ENCODE results near the gene ENPP6. TPM values are rescaled to one million over a fixed set of nuclear protein-coding genes. Genes with fewer than 3 reads are reported as not detected.

ENPP6 gene
- total RNA-seq = under 1 TPM; 0.07 to 0.47 TPM

DNA sequence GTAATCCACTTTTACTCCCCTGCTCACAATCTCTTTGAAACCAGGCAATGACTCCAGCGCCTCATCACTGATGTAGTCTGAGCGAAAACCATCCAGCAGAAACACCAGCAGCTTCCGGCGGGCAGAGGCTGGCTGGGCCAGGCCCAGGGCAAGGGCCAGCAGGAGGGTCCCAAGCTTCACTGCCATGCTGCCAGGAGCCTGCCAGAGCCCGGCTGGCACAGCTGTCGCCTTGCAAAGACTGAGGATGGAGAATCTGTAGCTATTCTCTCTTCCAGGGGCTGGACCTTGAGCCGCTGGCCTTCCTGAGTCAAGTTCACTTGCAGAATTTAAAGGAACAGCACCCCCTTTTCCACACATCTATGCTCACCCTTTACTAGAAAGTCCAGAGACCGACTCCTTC lies at the start of gene ENPP6:
TSS of gene ENPP6 (minus strand) at position 240 of the 400 bp plus-strand sequence. CDS start at position 186, 54 bp downstream.
- Mint-ChIP-seq H3K9me3 (no peaks in the 10 kb centered on the region), H3K27ac (no peak within 1 kb of the TSS), H3K36me3 (no peaks in the 10 kb centered on the region)
- ATAC-seq (no peak), DNase-seq (ENCODE audit: low spot score in 2 of 2) (no peak)

DNA sequence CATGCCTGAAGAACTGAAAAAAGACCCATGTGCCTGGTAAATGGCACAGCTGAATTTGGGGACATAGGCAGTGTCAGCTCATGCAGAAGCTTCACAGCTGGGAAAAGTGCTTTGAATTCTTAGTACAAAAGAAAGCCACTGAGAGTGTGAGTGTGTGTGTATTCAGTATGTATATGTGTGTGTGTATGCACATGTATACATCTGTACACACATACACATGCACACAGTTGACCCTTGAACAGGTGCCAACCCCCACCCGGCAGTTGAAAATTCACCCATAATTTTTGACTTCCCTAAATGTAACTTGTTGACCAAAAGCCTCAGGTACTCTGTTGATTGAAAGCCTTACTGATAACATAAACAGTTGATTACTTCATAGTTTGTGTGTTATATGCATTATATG lies 49.5 kb upstream of the ENPP6 start:
- ATAC-seq (no peak), DNase-seq (ENCODE audit: low spot score in 2 of 2) (no peak)
- Mint-ChIP-seq H3K36me3 (peaks cover 4 to 5% of the 10 kb centered on the region in 2 donors), H3K27ac (peak overlapping the region; percentile 92 to 94), H3K9me3 (peaks cover 0 to 14% of the 10 kb centered on the region in 2 donors)

- H3K9me3 Mint-ChIP-seq = peaks cover 0 to 9% of the 10 kb centered on the region in 2 donors
- H3K36me3 Mint-ChIP-seq = peaks cover 4 to 5% of the 10 kb centered on the region in 2 donors
- ATAC-seq = no peak
- no peak overlapping the region for H3K27ac Mint-ChIP-seq
- no peak for DNase-seq (ENCODE audit: low spot score in 2 of 2)
Observed at GRCh38 chr4:184265546-184266351, 48.1 kb upstream of the ENPP6 start.

DNA sequence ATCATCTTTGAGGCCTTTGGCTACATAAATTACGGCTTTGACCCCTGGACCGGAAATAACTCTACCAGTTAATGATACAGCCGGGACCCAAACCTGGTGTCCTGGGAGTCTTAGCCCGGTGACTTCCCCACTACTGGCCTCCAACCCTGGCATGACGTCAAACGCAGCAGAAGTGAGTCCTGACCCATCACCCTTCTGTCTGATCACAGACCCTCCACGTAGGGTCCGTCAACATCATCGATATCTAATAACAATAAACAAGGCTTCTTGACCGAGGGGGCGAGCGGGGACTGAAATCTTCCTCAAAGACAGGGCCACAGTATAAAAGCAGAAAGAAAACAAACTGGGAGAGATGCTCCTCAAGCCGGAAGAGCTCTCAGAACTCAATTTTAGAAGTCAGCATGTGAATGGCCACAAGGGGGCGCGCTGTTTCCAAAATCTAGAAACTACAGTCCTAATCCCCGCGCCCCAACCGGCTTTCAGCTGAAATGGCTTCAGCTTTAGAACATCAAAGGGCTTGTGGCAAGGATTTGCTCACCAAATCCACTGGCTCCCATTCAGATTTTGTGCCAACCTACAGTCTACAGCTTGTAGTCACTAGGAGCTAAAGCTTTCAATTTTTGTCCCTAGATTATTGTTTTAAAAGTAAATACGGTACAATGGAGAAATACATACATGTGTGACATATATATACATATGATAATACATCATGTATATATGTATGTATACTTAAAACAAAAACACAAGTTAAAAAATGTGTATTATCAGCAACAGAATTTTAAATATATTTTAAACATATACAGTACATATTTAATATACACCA lies 46.4 kb upstream of the ENPP6 start:
- no peaks in the 10 kb centered on the region for H3K9me3 Mint-ChIP-seq
- ATAC-seq = peak; percentile 49 to 73
- H3K27ac Mint-ChIP-seq = peak overlapping the region; percentile 24 to 64
- peaks cover 0 to 4% of the 10 kb centered on the region in 2 donors for H3K36me3 Mint-ChIP-seq
- DNase-seq (ENCODE audit: low spot score in 2 of 2) = peak; percentile 88 to 91

GRCh38 chr4:184263461-184263860 lies 45.8 kb upstream of the ENPP6 start:
- DNase-seq (ENCODE audit: low spot score in 2 of 2) (no peak), ATAC-seq (no peak)
- Mint-ChIP-seq H3K36me3 (peaks cover 0 to 4% of the 10 kb centered on the region in 2 donors), H3K27ac (peak overlapping the region in 1 of 2 donors; percentile 64), H3K9me3 (no peaks in the 10 kb centered on the region)

- DNase-seq (ENCODE audit: low spot score in 2 of 2) = no peak
- Mint-ChIP-seq H3K27ac (no peak overlapping the region), H3K36me3 (peaks cover 0 to 4% of the 10 kb centered on the region in 2 donors), H3K9me3 (no peaks in the 10 kb centered on the region)
- peak; percentile 49 to 52 for ATAC-seq
Observed at GRCh38 chr4:184262901-184263300, 45.2 kb upstream of the ENPP6 start.

GRCh38 chr4:184261246-184261645 lies 43.6 kb upstream of the ENPP6 start:
- H3K36me3 Mint-ChIP-seq = no peaks in the 10 kb centered on the region
- DNase-seq (ENCODE audit: low spot score in 2 of 2) (no peak), ATAC-seq (no peak)
- no peaks in the 10 kb centered on the region for H3K9me3 Mint-ChIP-seq
- H3K27ac Mint-ChIP-seq = no peak overlapping the region

GRCh38 chr4:184259866-184260265 lies 42.2 kb upstream of the ENPP6 start:
- no peak overlapping the region for H3K27ac Mint-ChIP-seq
- DNase-seq (ENCODE audit: low spot score in 2 of 2) (no peak), ATAC-seq (no peak)
- H3K36me3 Mint-ChIP-seq = no peaks in the 10 kb centered on the region
- H3K9me3 Mint-ChIP-seq = no peaks in the 10 kb centered on the region

DNA sequence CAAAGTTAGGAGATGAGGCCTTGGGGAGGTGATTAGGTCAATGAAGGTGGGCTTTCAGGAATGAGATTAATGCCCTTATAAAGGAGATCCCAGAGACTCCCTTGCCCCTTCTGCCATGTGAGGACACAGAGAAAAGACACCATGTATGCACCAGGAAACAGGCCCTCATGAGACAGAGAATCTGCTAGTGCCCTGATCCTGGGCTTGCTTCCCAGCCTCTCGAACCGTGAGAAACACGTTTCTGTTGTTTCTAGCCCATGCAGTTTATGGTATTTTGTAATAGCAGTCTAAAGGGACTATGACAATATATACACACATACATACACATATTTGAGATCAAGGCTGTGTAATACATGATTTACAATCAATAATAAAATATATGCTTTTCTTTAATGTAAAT lies 41.4 kb upstream of the ENPP6 start:
- no peak for DNase-seq (ENCODE audit: low spot score in 2 of 2)
- Mint-ChIP-seq H3K36me3 (no peaks in the 10 kb centered on the region), H3K27ac (no peak overlapping the region), H3K9me3 (no peaks in the 10 kb centered on the region)
- no peak for ATAC-seq

GRCh38 chr4:184255871-184256642 lies 38.4 kb upstream of the ENPP6 start:
- no peak for DNase-seq (ENCODE audit: low spot score in 2 of 2)
- Mint-ChIP-seq H3K27ac (no peak overlapping the region), H3K36me3 (no peaks in the 10 kb centered on the region), H3K9me3 (peaks cover 0 to 11% of the 10 kb centered on the region in 2 donors)
- ATAC-seq = no peak

DNA sequence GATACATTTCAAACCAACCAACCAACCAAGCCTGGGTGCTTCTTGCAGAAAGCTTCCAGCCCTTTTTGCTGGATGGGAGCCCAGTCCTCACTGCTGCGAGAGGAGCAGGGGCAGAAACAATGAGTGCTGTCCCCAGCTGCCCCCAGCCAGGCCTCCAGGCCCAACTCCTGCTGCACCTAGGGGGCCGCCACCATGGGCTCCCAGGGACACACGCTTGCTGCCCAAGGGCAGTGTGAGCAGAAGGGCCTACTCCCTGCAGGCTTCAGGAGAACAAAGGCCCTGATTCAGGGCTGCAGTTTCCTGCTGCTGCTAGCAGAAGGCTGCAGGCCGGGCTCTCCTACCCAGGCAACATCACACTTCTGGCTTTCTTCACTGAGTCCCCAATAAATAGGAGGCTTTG lies 37.7 kb upstream of the ENPP6 start:
- ATAC-seq (no peak), DNase-seq (ENCODE audit: low spot score in 2 of 2) (no peak)
- no peaks in the 10 kb centered on the region for H3K36me3 Mint-ChIP-seq
- H3K27ac Mint-ChIP-seq = no peak overlapping the region
- peaks cover 0 to 13% of the 10 kb centered on the region in 2 donors for H3K9me3 Mint-ChIP-seq

DNA sequence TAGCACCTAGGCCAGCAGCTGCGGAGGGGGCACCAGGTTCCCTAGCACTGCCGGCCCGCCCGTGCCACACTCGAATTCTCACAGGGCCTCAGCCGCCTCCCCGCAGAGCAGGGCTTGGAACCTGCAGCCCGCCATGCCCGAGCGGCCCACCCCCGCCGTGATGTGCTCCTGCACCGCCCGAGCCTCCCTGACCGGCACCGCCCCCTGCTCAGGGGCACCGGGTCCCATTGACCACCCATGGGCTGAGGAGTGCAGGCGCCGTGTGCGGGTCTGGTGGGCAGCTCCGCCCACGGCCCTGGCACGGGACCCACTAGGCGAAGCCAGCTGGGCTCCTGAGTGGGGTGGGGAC lies 35.4 kb upstream of the ENPP6 start:
- ATAC-seq (no peak), DNase-seq (ENCODE audit: low spot score in 2 of 2) (no peak)
- Mint-ChIP-seq H3K9me3 (peaks cover 0 to 13% of the 10 kb centered on the region in 2 donors), H3K27ac (no peak overlapping the region), H3K36me3 (no peaks in the 10 kb centered on the region)

GRCh38 chr4:184252136-184253071 lies 34.7 kb upstream of the ENPP6 start:
- Mint-ChIP-seq H3K27ac (peak overlapping the region; percentile 14 to 83), H3K36me3 (no peaks in the 10 kb centered on the region), H3K9me3 (peaks cover 0 to 13% of the 10 kb centered on the region in 2 donors)
- ATAC-seq (peak; percentile 15 to 59), DNase-seq (ENCODE audit: low spot score in 2 of 2) (no peak)

- ATAC-seq (peak; percentile 22 to 35), DNase-seq (ENCODE audit: low spot score in 2 of 2) (no peak)
- Mint-ChIP-seq H3K9me3 (peaks cover 0 to 13% of the 10 kb centered on the region in 2 donors), H3K27ac (peak overlapping the region; percentile 14 to 85), H3K36me3 (no peaks in the 10 kb centered on the region)
Observed at GRCh38 chr4:184251670-184251980, 34.0 kb upstream of the ENPP6 start.

DNA sequence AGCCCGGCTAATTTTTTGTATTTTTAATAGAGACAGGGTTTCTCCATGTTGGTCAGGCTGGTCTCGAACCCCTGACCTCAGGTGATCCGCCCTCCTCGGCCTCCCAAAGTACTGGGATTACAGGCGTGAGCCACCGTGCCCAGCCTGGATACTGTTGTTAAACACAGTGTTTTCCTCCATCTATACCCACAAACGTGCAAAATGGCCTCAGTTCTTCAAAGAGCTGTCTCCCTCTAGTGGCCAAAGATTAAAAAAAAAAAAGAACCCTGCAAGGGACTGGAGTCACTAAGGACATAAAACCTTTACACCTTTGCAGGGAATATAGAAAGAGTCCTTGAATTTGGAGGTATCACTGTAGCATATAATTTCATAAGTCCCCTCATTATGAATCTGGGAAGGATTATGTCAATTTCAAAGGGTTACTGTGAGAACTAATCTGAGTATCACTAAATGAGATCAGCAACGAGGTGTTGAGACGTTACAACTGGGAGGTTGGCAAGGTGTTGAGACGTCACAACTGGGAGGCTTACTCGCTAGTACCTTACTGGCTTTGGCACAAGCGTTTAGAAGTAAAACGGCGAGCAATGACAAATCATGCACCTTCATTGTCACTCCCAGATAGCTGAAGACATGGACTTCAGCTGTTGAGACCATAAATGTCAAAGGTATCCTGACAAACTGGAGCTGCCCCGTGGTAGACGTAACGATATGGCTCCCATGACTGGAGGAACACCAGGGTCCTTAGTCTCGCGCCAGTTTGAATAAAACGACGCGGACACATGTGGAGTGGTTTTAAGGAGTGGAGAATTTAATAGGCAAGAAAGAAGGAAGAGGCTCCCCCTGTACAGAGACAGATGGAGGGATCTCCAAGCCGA lies 33.4 kb upstream of the ENPP6 start:
- no peaks in the 10 kb centered on the region for H3K36me3 Mint-ChIP-seq
- peak; percentile 73 to 81 for ATAC-seq

More for the DNA sequence above, 33.4 kb upstream of the ENPP6 start:
- DNase-seq (ENCODE audit: low spot score in 2 of 2) = no peak
- peaks cover 0 to 13% of the 10 kb centered on the region in 2 donors for H3K9me3 Mint-ChIP-seq
- H3K27ac Mint-ChIP-seq = peak overlapping the region in 1 of 2 donors; percentile 85
